ENCODE results near the gene ZNF687. TPM values are rescaled to one million over a fixed set of nuclear protein-coding genes. Genes with fewer than 3 reads are reported as not detected.

The ZNF687 gene
- total RNA-seq, 2 donors from 2014 or later, result 30.1 to 46.4 TPM

DNA sequence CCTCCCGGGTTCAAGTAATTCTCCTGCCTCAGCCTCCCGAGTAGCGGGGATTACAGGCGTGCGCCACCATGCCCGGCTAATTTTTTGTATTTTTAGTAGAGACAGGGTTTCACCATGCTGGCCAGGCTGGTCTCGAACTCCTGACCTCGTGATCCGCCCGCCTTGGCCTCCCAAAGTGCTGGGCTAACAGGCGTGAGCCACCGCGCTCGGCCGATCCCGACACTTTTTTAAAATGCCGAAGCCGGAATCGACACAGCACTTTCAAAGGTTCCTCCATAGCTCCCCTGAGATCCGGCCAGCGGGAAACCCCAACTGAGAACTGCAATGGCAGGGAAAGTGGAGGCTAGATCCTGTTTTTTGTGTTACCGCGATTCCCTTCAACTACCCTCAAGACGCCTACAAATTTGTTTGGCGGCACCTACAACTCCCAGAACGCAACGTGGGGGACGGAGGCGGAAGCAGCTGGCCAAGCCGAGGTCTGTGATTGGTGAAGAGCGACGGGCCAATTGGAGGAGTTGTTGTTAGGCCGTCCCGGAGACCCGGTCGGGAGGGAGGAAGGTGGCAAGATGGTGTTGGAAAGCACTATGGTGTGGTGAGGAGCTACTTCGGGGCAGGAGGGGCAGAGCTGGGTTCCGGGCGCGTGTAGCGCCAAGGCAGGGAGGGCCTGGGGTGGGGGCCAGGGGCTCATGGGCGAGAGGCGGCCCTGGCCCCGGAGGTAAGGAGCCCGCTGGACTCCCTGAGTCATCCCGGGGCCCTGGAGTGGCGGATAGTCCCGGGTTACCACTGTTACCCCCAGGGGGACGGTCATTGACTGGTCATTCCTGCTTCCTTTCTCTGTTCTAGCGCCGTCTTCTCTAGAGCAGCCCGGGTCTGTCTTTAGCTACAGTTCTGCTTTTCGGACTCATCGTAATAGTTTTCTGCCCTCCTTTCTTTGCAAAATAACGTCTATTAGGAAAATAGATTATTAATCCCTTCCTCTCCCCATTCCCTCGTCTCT lies 27.6 kb upstream of the ZNF687 start, which contains the start of gene PSMD4:
TSS of gene PSMD4 (plus strand) at position 518 of the 997 bp plus-strand sequence. CDS start at position 567, 49 bp downstream.
- 8% methylated on average over 56 of the region's 56 CpGs for WGBS
- peak within 1 kb of the TSS; percentile 81 to 85 for H3K27ac ChIP-seq
- H3K36me3 ChIP-seq, result no peaks in the 10 kb centered on the region
- no peaks in the 10 kb centered on the region for H3K4me1 ChIP-seq (replicated peaks)
- intact Hi-C loops (cut with DNase I), result loop anchor here (2.0 kb wide), 1 partner anchor 56 kb away; the partner anchor contains the start of gene PIP5K1A
- H3K27me3 ChIP-seq (replicated peaks; ENCODE audit: insufficient read depth), result no peaks in the 10 kb centered on the region
- TF ChIP-seq, protein P1, sequence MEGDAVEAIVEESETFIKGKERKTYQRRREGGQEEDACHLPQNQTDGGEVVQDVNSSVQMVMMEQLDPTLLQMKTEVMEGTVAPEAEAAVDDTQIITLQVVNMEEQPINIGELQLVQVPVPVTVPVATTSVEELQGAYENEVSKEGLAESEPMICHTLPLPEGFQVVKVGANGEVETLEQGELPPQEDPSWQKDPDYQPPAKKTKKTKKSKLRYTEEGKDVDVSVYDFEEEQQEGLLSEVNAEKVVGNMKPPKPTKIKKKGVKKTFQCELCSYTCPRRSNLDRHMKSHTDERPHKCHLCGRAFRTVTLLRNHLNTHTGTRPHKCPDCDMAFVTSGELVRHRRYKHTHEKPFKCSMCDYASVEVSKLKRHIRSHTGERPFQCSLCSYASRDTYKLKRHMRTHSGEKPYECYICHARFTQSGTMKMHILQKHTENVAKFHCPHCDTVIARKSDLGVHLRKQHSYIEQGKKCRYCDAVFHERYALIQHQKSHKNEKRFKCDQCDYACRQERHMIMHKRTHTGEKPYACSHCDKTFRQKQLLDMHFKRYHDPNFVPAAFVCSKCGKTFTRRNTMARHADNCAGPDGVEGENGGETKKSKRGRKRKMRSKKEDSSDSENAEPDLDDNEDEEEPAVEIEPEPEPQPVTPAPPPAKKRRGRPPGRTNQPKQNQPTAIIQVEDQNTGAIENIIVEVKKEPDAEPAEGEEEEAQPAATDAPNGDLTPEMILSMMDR (IDR thresholded peaks at IDR 0.05), result peak in 1 of 4 experiments; percentile 11
- TF ChIP-seq POLR2AphosphoS5 (IDR thresholded peaks at IDR 0.05) (peak; percentile 99), POLR2A (IDR thresholded peaks at IDR 0.05) (peak; percentile 72)
- peak within 1 kb of the TSS; percentile 92 to 95 for H3K4me3 ChIP-seq
- no peaks in the 10 kb centered on the region for H3K9me3 ChIP-seq
- DNase-seq (ENCODE audit: low spot score), result peak; percentile 94

DNA sequence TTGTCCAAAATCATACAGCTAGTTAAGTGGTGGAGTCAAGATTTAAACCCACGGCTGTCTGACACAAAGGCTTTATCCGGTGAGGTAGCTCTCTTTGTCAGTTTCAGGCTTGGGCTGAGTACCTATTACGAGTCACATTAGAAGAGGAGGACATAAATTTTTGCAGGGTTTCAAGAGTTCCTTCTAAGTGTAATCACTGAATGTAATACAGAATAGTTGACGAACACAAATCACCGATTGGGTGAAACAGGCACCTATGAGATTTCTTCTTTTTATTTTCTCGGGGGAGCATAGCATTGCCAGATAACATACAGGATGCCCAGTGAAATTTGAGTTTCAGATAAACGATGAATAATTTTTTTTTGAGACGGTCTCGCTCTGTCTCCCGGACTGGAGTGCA lies 26.7 kb upstream of the ZNF687 start:
- Histone ChIP-seq H3K27me3 (replicated peaks; ENCODE audit: insufficient read depth) (no peaks in the 10 kb centered on the region), H3K4me3 (peak overlapping the region; percentile 92 to 95), H3K36me3 (no peaks in the 10 kb centered on the region), H3K27ac (no peak overlapping the region), H3K9me3 (no peaks in the 10 kb centered on the region), H3K4me1 (replicated peaks) (no peaks in the 10 kb centered on the region)
- 30% methylated on average over 10 of the region's 10 CpGs for WGBS
- intact Hi-C loops (cut with DNase I), result loop anchor here (2.0 kb wide), 1 partner anchor 57 kb away; the partner anchor contains the start of gene PIP5K1A
- TF ChIP-seq POLR2AphosphoS5 (IDR thresholded peaks at IDR 0.05) (no peak), POLR2A (IDR thresholded peaks at IDR 0.05) (no peak)
- TF ChIP-seq, protein P1 (IDR thresholded peaks at IDR 0.05), result no peak
- no peak for DNase-seq (ENCODE audit: low spot score)

DNA sequence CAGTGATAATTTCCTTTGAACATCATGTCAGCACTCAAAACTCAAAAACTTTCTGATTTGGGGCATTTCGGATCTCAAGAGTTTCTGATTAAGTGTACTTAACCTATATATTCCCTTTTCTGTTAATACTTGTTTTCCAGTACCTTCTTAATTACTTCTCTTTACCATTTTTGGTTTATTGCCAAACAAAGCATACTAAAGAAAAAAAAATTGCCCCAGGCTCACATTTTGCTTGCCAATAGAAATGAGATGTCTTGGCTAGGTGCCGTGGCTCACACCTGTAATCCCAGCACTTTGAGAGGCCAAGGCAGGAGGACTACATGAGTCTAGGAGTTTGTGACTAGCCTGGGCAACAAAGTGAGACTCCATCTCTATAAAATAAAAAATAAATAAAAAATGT lies 22.7 kb upstream of the ZNF687 start:
- WGBS, result 52% methylated on average over 2 of the region's 2 CpGs
- no peak overlapping the region for H3K27ac ChIP-seq
- peaks cover 0 to under 1% of the 10 kb centered on the region in 2 donors for H3K36me3 ChIP-seq
- H3K27me3 ChIP-seq (replicated peaks; ENCODE audit: insufficient read depth), result no peaks in the 10 kb centered on the region
- no peak overlapping the region for H3K4me3 ChIP-seq
- no peaks in the 10 kb centered on the region for H3K9me3 ChIP-seq
- H3K4me1 ChIP-seq (replicated peaks), result no peaks in the 10 kb centered on the region
- intact Hi-C loops (cut with DNase I), result no loop called here
- TF ChIP-seq POLR2A (IDR thresholded peaks at IDR 0.05), result no peak
- TF ChIP-seq POLR2AphosphoS5 (IDR thresholded peaks at IDR 0.05), result no peak
- TF ChIP-seq, protein P1 (IDR thresholded peaks at IDR 0.05), result no peak
- no peak for DNase-seq (ENCODE audit: low spot score)

DNA sequence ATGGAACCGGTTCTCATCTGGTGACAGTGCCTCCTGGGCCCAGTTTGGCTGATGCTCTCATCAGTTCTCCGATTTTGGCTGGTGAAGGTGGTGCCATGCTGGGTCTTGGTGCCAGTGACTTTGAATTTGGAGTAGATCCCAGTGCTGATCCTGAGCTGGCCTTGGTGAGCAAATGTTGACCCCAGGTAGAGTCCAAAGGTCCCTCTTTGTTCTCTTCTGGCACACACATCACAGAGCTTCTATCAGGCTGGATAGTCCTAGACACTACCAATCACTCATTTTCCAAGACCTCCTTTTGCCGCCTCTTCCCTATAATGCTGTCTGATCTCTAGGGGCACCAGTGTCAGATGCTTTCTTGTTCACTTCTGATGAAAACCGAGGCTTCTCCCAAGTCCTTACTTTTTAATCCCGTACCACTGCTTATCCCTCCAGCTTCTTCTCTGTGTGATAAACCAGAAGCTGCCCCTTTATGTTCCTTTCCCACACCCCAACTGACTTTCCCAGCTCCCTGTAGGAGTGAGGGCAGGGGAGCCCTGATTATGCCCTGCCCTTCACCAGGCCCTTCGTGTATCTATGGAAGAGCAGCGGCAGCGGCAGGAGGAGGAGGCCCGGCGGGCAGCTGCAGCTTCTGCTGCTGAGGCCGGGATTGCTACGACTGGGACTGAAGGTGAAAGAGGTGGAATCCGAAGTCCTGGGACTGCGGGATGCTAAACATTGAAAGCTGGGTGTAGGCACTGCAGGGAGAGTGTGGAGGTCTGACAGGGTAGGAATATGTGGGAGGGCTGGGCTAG lies 16.5 kb upstream of the ZNF687 start:
- intact Hi-C loops (cut with DNase I), result no loop called here
- TF ChIP-seq POLR2AphosphoS5 (IDR thresholded peaks at IDR 0.05) (no peak), POLR2A (IDR thresholded peaks at IDR 0.05) (no peak)
- TF ChIP-seq, protein P1 (IDR thresholded peaks at IDR 0.05), result no peak
- WGBS, result 90% methylated on average over 14 of the region's 14 CpGs
- no peaks in the 10 kb centered on the region for H3K9me3 ChIP-seq
- H3K27ac ChIP-seq, result no peak overlapping the region
- H3K4me1 ChIP-seq (replicated peaks), result no peaks in the 10 kb centered on the region
- H3K27me3 ChIP-seq (replicated peaks; ENCODE audit: insufficient read depth), result no peaks in the 10 kb centered on the region
- H3K36me3 ChIP-seq, result peaks cover 6 to 25% of the 10 kb centered on the region in 2 donors
- no peak overlapping the region for H3K4me3 ChIP-seq
- no peak for DNase-seq (ENCODE audit: low spot score)

Data from prostate gland (tissue), 2 donors.